B cell (primary cell): ENCODE data around the gene PRDX3.

Experiments used
- CTCF ChIP-seq: fragments of 200-600 bp; IDR thresholded peaks from one replicate; pipeline ENCODE4 v1.8.0; 2022; ENCODE audit warnings: antibody characterized with exemption, mild to moderate bottlenecking
- EZH2 ChIP-seq: IDR thresholded peaks from 2 replicates; pipeline ENCODE4 v1.6.1; 2012; ENCODE audit warnings: borderline replicate concordance, low read depth, mild to moderate bottlenecking, moderate library complexity, low read length; ENCODE audit not compliant: insufficient read depth, poor library complexity, severe bottlenecking

GRCh38 chr10:119225083-119225658 lies 46.6 kb upstream of the PRDX3 start:
- TF ChIP-seq CTCF = no peak
- TF ChIP-seq EZH2 = no peak
